K562 (cell line): ENCODE results near the gene DCAF6. TPM values are rescaled to one million over a fixed set of nuclear protein-coding genes. Genes with fewer than 3 reads are reported as not detected.

Experiments used
- CAMTA2 ChIP-seq: fragments of 250-450 bp; sonication (Bioruptor Pico); conservative IDR thresholded peaks from 2 replicates; pipeline ENCODE4 v1.5.1; 2022
- DDX20 ChIP-seq: fragments of 450-650 bp; IDR thresholded peaks from 2 replicates; pipeline ENCODE4 v1.6.1; 2016; ENCODE audit warnings: missing genetic modification characterization, low read depth, mild to moderate bottlenecking, missing compliant biosample characterization, moderate library complexity
- ESRRA ChIP-seq: fragments of 450-650 bp; IDR thresholded peaks from 2 replicates; pipeline ENCODE4 v1.6.1; 2014; ENCODE audit warnings: low read depth, mild to moderate bottlenecking, moderate library complexity, borderline replicate concordance
- FOXM1 ChIP-seq, 2 experiments: fragments of 450-650 bp in 1 of 2; sonication (generic) in 1 of 2; formaldehyde crosslinking in 1 of 2; IDR thresholded peaks; 2 replicates each; pipeline versions ENCODE4 v1.6.1 to v1.9.0; 2017 to 2022; ENCODE audit warnings: low read depth in 2 of 2, mild to moderate bottlenecking in 2 of 2, missing genetic modification reagents in 1 of 2, moderate library complexity in 1 of 2
- HDAC1 ChIP-seq, 2 experiments: fragments of 450-650 bp; IDR thresholded peaks; 2 replicates each; pipeline ENCODE4 v1.6.1; 2016 to 2017; ENCODE audit warnings: inconsistent platforms in 1 of 2, mild to moderate bottlenecking in 1 of 2, moderate library complexity in 1 of 2
- HDGF ChIP-seq: fragments of 450-650 bp; IDR thresholded peaks from 2 replicates; pipeline ENCODE4 v1.6.1; 2016
- NFRKB ChIP-seq: fragments of 450-650 bp; IDR thresholded peaks from 2 replicates; pipeline ENCODE4 v1.6.1; 2016; ENCODE audit warnings: low read depth
- PHTF2 ChIP-seq: fragments of 250-450 bp; sonication (Bioruptor Pico); IDR thresholded peaks from 2 replicates; pipeline ENCODE4 v1.5.0; 2021; ENCODE audit warnings: mild to moderate bottlenecking
- POLR2AphosphoS2 ChIP-seq: IDR thresholded peaks from 2 replicates; pipeline ENCODE4 v1.6.1; 2012; ENCODE audit warnings: low read length, improper control_type of control experiment
- RBM14 ChIP-seq: fragments of 200-400 bp; formaldehyde crosslinking; IDR thresholded peaks from 2 replicates; pipeline ENCODE4 v1.6.1; 2018; ENCODE audit warnings: low read depth, mild to moderate bottlenecking, low read length, moderate library complexity, borderline replicate concordance; ENCODE audit not compliant: insufficient read depth
- RFX1 ChIP-seq: fragments of 450-650 bp; IDR thresholded peaks from 2 replicates; pipeline ENCODE4 v1.6.1; 2016; ENCODE audit warnings: mild to moderate bottlenecking, moderate library complexity
- RUNX1 ChIP-seq: sonication (generic); IDR thresholded peaks from 2 replicates; pipeline ENCODE4 v1.6.1; 2016; ENCODE audit warnings: antibody characterized with exemption, low read depth
- SP2 ChIP-seq: IDR thresholded peaks from 2 replicates; pipeline ENCODE4 v1.6.1; 2011; ENCODE audit warnings: mild to moderate bottlenecking, low read depth, low read length, moderate library complexity; ENCODE audit not compliant: poor library complexity, severe bottlenecking; ENCODE audit errors: extremely low read depth
- TAF1 ChIP-seq: IDR thresholded peaks from 2 replicates; pipeline ENCODE4 v1.6.1; 2011; ENCODE audit warnings: mild to moderate bottlenecking, low read length, moderate library complexity; ENCODE audit not compliant: insufficient read depth, control insufficient read depth, severe bottlenecking; ENCODE audit errors: extremely low read depth
- TAF15 ChIP-seq: fragments of 200-400 bp; formaldehyde crosslinking; IDR thresholded peaks from 2 replicates; pipeline ENCODE4 v1.6.1; 2017; ENCODE audit warnings: mild to moderate bottlenecking, low read depth, low read length, moderate library complexity
- TRIM28 ChIP-seq: fragments of 450-650 bp; IDR thresholded peaks from 2 replicates; pipeline ENCODE4 v1.6.1; 2017
- WHSC1 ChIP-seq: IDR thresholded peaks from one replicate; pipeline ENCODE4 v1.6.1; 2012; ENCODE audit warnings: low read length, control low read depth, inconsistent platforms
- ZNF217 ChIP-seq: sonication (generic); formaldehyde crosslinking; IDR thresholded peaks from 2 replicates; pipeline ENCODE4 v1.8.0; 2022; ENCODE audit warnings: mild to moderate bottlenecking, missing genetic modification reagents
- ZNF717 ChIP-seq: fragments of 250-450 bp; sonication (Bioruptor Pico); IDR thresholded peaks from 2 replicates; pipeline ENCODE4 v1.5.0; 2021
- polyA plus RNA-seq, 8 experiments: library from polyadenylated mRNA; depleted of rRNA in 4 of 8; stranded (reverse) in 5 of 8; unstranded in 3 of 8; fragments of >200 nt; fragmentation: Nextera tagmentation in 2 of 8; fragmentation: Illumina TruSeq in 1 of 8; extraction: Ambion mirVana in 2 of 8; extraction: Trizol in 1 of 8; gene quantifications; 2 replicates each; pipeline versions ENCODE4 v1.2.1 to v1.2.3, GENCODE V29; 2011 to 2014; ENCODE audit warnings: inconsistent platforms in 1 of 8, missing spikeins in 1 of 8
- total RNA-seq, 7 experiments: library from RNA; depleted of rRNA in 6 of 7; stranded (reverse); fragments of >200 nt in 6 of 7; fragmentation: Illumina TruSeq in 2 of 7; extraction: Trizol in 2 of 7; gene quantifications; 2 replicates each; pipeline versions ENCODE4 v1.2.1 to v1.2.3, GENCODE V29; 2011 to 2021; ENCODE audit warnings: low replicate concordance in 1 of 7
- TF ChIP-seq, protein P1 (sequence below): fragments of 450-650 bp; IDR thresholded peaks from 2 replicates; pipeline ENCODE4 v1.6.1; 2016; ENCODE audit warnings: missing biosample characterization, missing genetic modification characterization
- TF ChIP-seq, protein P2 (sequence below): fragments of 450-650 bp; formaldehyde crosslinking; IDR thresholded peaks from 2 replicates; pipeline ENCODE4 v1.4.0; 2020; ENCODE audit warnings: mild to moderate bottlenecking
- TF ChIP-seq, protein P3 (sequence below): fragments of 250-450 bp; sonication (Bioruptor Pico); IDR thresholded peaks from 2 replicates; pipeline ENCODE4 v1.8.0; 2021; ENCODE audit warnings: moderate library complexity, mild to moderate bottlenecking, inconsistent platforms
- TF ChIP-seq, protein P4 (sequence below), 2 experiments: IDR thresholded peaks; 2 replicates each; pipeline ENCODE4 v1.6.1; 2011; ENCODE audit warnings: borderline replicate concordance in 1 of 2, control low read depth in 1 of 2, low read depth in 1 of 2, low read length in 1 of 2, mild to moderate bottlenecking in 1 of 2, mixed read lengths in 1 of 2, moderate library complexity in 1 of 2; ENCODE audit not compliant: insufficient read depth in 1 of 2, insufficient read length in 1 of 2, poor library complexity in 1 of 2, severe bottlenecking in 1 of 2; ENCODE audit errors: extremely low read depth in 1 of 2

DCAF6 gene
- total and polyA plus RNA-seq, 9 of the 15 experiments (the other 6 are each of a cell fraction or from before 2014, with no cell fraction given): 19.1 to 102 (median 46.3) TPM

DNA sequence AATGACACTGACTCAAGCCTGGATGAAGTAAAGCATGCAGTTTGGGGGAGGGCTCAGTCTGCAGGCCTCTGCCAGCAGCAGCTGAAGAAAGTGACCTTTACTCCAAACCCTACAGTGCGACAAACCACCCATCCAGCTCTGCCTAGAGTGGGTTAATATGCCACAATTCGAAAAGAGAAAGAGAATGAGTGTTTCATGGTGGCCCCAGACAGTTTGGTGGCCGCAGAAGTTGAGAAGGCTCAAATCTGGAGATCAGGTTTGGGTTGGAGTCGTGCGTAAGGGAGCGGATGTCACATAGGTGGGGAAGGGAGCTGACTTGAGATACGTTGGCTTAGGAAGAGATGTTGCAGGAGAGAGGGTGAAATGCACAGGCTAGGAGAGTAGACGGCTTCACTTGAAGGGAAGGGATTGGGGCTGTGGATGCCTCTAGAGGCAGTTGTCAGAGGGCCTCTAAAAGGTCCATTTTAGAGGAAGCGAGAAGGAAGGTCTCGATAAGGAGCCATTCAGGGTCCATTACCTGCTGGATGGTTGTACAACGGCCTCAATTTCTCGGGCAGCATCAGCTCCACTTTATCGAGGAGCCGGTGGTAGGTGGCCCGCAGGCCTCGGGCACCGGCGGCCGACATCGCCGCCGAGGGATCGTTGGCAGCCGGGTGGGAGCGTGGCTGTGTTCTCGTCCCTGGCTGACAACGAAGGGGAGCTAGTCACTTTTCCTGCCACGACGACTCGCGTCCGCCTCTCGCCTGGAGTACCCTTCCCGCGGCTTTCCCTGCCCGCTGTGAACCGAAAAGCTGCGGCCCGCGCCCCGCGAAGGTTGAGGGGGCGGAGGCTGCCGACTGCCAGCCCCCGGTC, 1.0 kb upstream of the DCAF6 start (continued):
- TF ChIP-seq, protein P1, sequence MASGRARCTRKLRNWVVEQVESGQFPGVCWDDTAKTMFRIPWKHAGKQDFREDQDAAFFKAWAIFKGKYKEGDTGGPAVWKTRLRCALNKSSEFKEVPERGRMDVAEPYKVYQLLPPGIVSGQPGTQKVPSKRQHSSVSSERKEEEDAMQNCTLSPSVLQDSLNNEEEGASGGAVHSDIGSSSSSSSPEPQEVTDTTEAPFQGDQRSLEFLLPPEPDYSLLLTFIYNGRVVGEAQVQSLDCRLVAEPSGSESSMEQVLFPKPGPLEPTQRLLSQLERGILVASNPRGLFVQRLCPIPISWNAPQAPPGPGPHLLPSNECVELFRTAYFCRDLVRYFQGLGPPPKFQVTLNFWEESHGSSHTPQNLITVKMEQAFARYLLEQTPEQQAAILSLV (tag): no peak
- TF ChIP-seq SP2: no peak
- TF ChIP-seq ESRRA: peak; percentile 68
- TF ChIP-seq TAF15: no peak
- peak; percentile 98; the same call in 1 of the 2 replicates for TF ChIP-seq HDGF
- peak; percentile 94 for TF ChIP-seq TAF1
- TF ChIP-seq, protein P2, sequence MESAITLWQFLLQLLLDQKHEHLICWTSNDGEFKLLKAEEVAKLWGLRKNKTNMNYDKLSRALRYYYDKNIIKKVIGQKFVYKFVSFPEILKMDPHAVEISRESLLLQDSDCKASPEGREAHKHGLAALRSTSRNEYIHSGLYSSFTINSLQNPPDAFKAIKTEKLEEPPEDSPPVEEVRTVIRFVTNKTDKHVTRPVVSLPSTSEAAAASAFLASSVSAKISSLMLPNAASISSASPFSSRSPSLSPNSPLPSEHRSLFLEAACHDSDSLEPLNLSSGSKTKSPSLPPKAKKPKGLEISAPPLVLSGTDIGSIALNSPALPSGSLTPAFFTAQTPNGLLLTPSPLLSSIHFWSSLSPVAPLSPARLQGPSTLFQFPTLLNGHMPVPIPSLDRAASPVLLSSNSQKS (CRISPR knock-in tag): no peak
- TF ChIP-seq NFRKB: peak; percentile 46
- TF ChIP-seq CAMTA2 (CRISPR knock-in tag): no peak
- no peak for TF ChIP-seq ZNF717
- no peak for TF ChIP-seq ZNF217 (CRISPR knock-in tag)
- TF ChIP-seq HDAC1 (IDR thresholded peaks at IDR 0.05): peak in 1 of 2 experiments; percentile 79; a peak in 2 of 4 replicates
- TF ChIP-seq RBM14: no peak
- TF ChIP-seq, protein P3, sequence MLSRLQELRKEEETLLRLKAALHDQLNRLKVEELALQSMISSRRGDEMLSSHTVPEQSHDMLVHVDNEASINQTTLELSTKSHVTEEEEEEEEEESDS (CRISPR knock-in tag): no peak
- TF ChIP-seq WHSC1: no peak
- no peak for TF ChIP-seq RUNX1
- TF ChIP-seq PHTF2: no peak
- TF ChIP-seq FOXM1 (IDR thresholded peaks at IDR 0.05; ENCODE audit: low read depth): no peak
- TF ChIP-seq FOXM1 (CRISPR knock-in tag; IDR thresholded peaks at IDR 0.05; ENCODE audit: low read depth): 0 out of 2 replicates have a peak, but pooled peaks have one; percentile 20
- no peak; the same call in 1 of the 2 replicates for TF ChIP-seq TRIM28
- TF ChIP-seq POLR2AphosphoS2: no peak
- no peak for TF ChIP-seq RFX1
- TF ChIP-seq, protein P4, sequence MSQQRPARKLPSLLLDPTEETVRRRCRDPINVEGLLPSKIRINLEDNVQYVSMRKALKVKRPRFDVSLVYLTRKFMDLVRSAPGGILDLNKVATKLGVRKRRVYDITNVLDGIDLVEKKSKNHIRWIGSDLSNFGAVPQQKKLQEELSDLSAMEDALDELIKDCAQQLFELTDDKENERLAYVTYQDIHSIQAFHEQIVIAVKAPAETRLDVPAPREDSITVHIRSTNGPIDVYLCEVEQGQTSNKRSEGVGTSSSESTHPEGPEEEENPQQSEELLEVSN (IDR thresholded peaks at IDR 0.05; ENCODE audit: borderline replicate concordance in 1 of 2, extremely low read depth in 1 of 2, insufficient read depth in 1 of 2, insufficient read length in 1 of 2, low read depth in 1 of 2, low read length in 1 of 2, poor library complexity in 1 of 2, severe bottlenecking in 1 of 2): peak; percentile 66 to 69
- no peak for TF ChIP-seq DDX20 (tag)
